ENCODE results near the gene DENND1C. TPM values are rescaled to one million over a fixed set of nuclear protein-coding genes. Genes with fewer than 3 reads are reported as not detected.

Gene DENND1C
- total RNA-seq, 1 experiment from 2014 or later = not detected

GRCh38 chr19:6489278-6490061 is 7.9 kb upstream of the DENND1C start:
- TF ChIP-seq EZH2 (IDR thresholded peaks at IDR 0.05; ENCODE audit: low read length, unreplicated experiment) = no peak
- TF ChIP-seq CTCF (conservative IDR thresholded peaks at IDR 0.05; ENCODE audit: low read depth, low read length) = no peak
- TF ChIP-seq EZH2phosphoT487 (IDR thresholded peaks at IDR 0.05; ENCODE audit: borderline replicate concordance, low read length) = no peak
- no TSS peak for BruUV-seq (replicated peaks)
- Histone ChIP-seq H3K9me2 (replicated peaks; ENCODE audit: low read length) (no peaks in the 10 kb centered on the region), H3K4me2 (ENCODE audit: low read length) (peak overlapping the region; percentile 7; the same call in 1 of the 2 replicates), H3K27ac (ENCODE audit: low read length) (no peak overlapping the region), H3K36me3 (ENCODE audit: low read depth, low read length) (no peaks in the 10 kb centered on the region), H3K4me1 (ENCODE audit: insufficient read depth, low read length) (no peaks in the 10 kb centered on the region), H3K9me3 (ENCODE audit: low read length) (no peaks in the 10 kb centered on the region), H3K9ac (ENCODE audit: low read length) (no peak overlapping the region), H3K4me3 (ENCODE audit: low read length) (no peak overlapping the region), H2AFZ (ENCODE audit: low read length) (peak overlapping the region; percentile 4; the same call in 1 of the 2 replicates), H4K20me1 (ENCODE audit: low read length) (no peaks in the 10 kb centered on the region), H3K79me2 (ENCODE audit: low read length) (no peaks in the 10 kb centered on the region), H3F3A (ENCODE audit: low read length, unreplicated experiment) (no peaks in the 10 kb centered on the region), H3K27me3 (ENCODE audit: low read length) (0 out of 2 replicates have a peak, but pooled peaks cover 5% of the 10 kb centered on the region)
- intact Hi-C loops (cut with micrococcal nuclease) = no loop called here
- no peak for ATAC-seq
- ChIA-PET CTCF (no interaction called here), POLR2A (ENCODE audit: unreplicated experiment) (no interaction called here)
- DNase-seq = no peak

- Histone ChIP-seq H3K4me3 (ENCODE audit: low read length) (no peak overlapping the region), H3K9ac (ENCODE audit: low read length) (no peak overlapping the region), H3K27ac (ENCODE audit: low read length) (no peak overlapping the region), H3K4me1 (ENCODE audit: insufficient read depth, low read length) (no peaks in the 10 kb centered on the region), H4K20me1 (ENCODE audit: low read length) (no peaks in the 10 kb centered on the region), H3K9me3 (ENCODE audit: low read length) (no peaks in the 10 kb centered on the region), H3F3A (ENCODE audit: low read length, unreplicated experiment) (no peaks in the 10 kb centered on the region), H3K4me2 (ENCODE audit: low read length) (no peak overlapping the region), H3K79me2 (ENCODE audit: low read length) (no peaks in the 10 kb centered on the region), H3K27me3 (ENCODE audit: low read length) (0 out of 2 replicates have a peak, but pooled peaks cover 3% of the 10 kb centered on the region), H3K9me2 (replicated peaks; ENCODE audit: low read length) (no peaks in the 10 kb centered on the region), H2AFZ (ENCODE audit: low read length) (no peak overlapping the region), H3K36me3 (ENCODE audit: low read depth, low read length) (no peaks in the 10 kb centered on the region)
- DNase-seq (no peak), ATAC-seq (no peak)
- ChIA-PET CTCF (no interaction called here), POLR2A (ENCODE audit: unreplicated experiment) (no interaction called here)
- BruUV-seq (replicated peaks) = no TSS peak
- TF ChIP-seq EZH2phosphoT487 (IDR thresholded peaks at IDR 0.05; ENCODE audit: borderline replicate concordance, low read length) (no peak), EZH2 (IDR thresholded peaks at IDR 0.05; ENCODE audit: low read length, unreplicated experiment) (no peak), CTCF (conservative IDR thresholded peaks at IDR 0.05; ENCODE audit: low read depth, low read length) (no peak)
- intact Hi-C loops (cut with micrococcal nuclease) = no loop called here
These were observed 3.2 kb upstream of the DENND1C start for GRCh38 chr19:6484831-6485230.

GRCh38 chr19:6484230-6484629 is 2.6 kb upstream of the DENND1C start:
- H3K9me3 ChIP-seq (ENCODE audit: low read length) = no peaks in the 10 kb centered on the region
- no peak overlapping the region for H3K27ac ChIP-seq (ENCODE audit: low read length)
- ATAC-seq = no peak
- ChIA-PET CTCF (no interaction called here), POLR2A (ENCODE audit: unreplicated experiment) (no interaction called here)
- intact Hi-C loops (cut with micrococcal nuclease) = no loop called here
- no TSS peak for BruUV-seq (replicated peaks)
- H3K36me3 ChIP-seq (ENCODE audit: low read depth, low read length) = no peaks in the 10 kb centered on the region
- no peak overlapping the region for H2AFZ ChIP-seq (ENCODE audit: low read length)
- TF ChIP-seq EZH2 (IDR thresholded peaks at IDR 0.05; ENCODE audit: low read length, unreplicated experiment) (no peak), CTCF (conservative IDR thresholded peaks at IDR 0.05; ENCODE audit: low read depth, low read length) (no peak), EZH2phosphoT487 (IDR thresholded peaks at IDR 0.05; ENCODE audit: borderline replicate concordance, low read length) (no peak)
- H3K9ac ChIP-seq (ENCODE audit: low read length) = no peak overlapping the region
- H4K20me1 ChIP-seq (ENCODE audit: low read length) = no peaks in the 10 kb centered on the region
- no peak overlapping the region for H3K4me2 ChIP-seq (ENCODE audit: low read length)
- no peaks in the 10 kb centered on the region for H3K79me2 ChIP-seq (ENCODE audit: low read length)
- H3K27me3 ChIP-seq (ENCODE audit: low read length) = no peaks in the 10 kb centered on the region
- H3K4me1 ChIP-seq (ENCODE audit: insufficient read depth, low read length) = no peaks in the 10 kb centered on the region
- no peaks in the 10 kb centered on the region for H3F3A ChIP-seq (ENCODE audit: low read length, unreplicated experiment)
- no peak overlapping the region for H3K4me3 ChIP-seq (ENCODE audit: low read length)
- DNase-seq = no peak
- no peaks in the 10 kb centered on the region for H3K9me2 ChIP-seq (replicated peaks; ENCODE audit: low read length)
